ENCODE data around the gene IL1R1. TPM values are rescaled to one million over a fixed set of nuclear protein-coding genes. Genes with fewer than 3 reads are reported as not detected.

Gene IL1R1
- total RNA-seq, 1 donor from 2014 or later = 152 TPM

GRCh38 chr2:102126169-102126568 lies 16.4 kb upstream of the IL1R1 start:
- H3K27me3 ChIP-seq (ENCODE audit: low read depth) = no peaks in the 10 kb centered on the region
- no peaks in the 10 kb centered on the region for H3K36me3 ChIP-seq
- intact Hi-C loops (cut with DNase I) = no loop called here
- ATAC-seq (no peak), DNase-seq (no peak)
- no peak overlapping the region for H3K27ac ChIP-seq
- H3K9me3 ChIP-seq = no peaks in the 10 kb centered on the region
- TF ChIP-seq CTCF (IDR thresholded peaks at IDR 0.05) = no peak
- H3K4me1 ChIP-seq = peaks cover 41% of the 10 kb centered on the region
- no peak overlapping the region for H3K4me3 ChIP-seq

- H3K4me3 ChIP-seq = no peak overlapping the region
- intact Hi-C loops (cut with DNase I) = no loop called here
- H3K27ac ChIP-seq = no peak overlapping the region
- ATAC-seq (peak in 1 of 2 donors; percentile 3), DNase-seq (no peak)
- no peaks in the 10 kb centered on the region for H3K27me3 ChIP-seq (ENCODE audit: low read depth)
- TF ChIP-seq CTCF (IDR thresholded peaks at IDR 0.05) = no peak
- no peaks in the 10 kb centered on the region for H3K9me3 ChIP-seq
- H3K4me1 ChIP-seq = peaks cover 36% of the 10 kb centered on the region
- no peaks in the 10 kb centered on the region for H3K36me3 ChIP-seq
Observed at GRCh38 chr2:102126660-102127059, 15.9 kb upstream of the IL1R1 start.

- ATAC-seq = no peak
- no peak for DNase-seq
- H3K9me3 ChIP-seq = no peaks in the 10 kb centered on the region
- no peak for TF ChIP-seq CTCF (IDR thresholded peaks at IDR 0.05)
- intact Hi-C loops (cut with DNase I) = no loop called here
- H3K4me3 ChIP-seq = no peak overlapping the region
- H3K27me3 ChIP-seq (ENCODE audit: low read depth) = no peaks in the 10 kb centered on the region
- peaks cover 36% of the 10 kb centered on the region for H3K4me1 ChIP-seq
- H3K36me3 ChIP-seq = no peaks in the 10 kb centered on the region
- no peak overlapping the region for H3K27ac ChIP-seq
Observed at GRCh38 chr2:102129082-102129481, 13.5 kb upstream of the IL1R1 start.

GRCh38 chr2:102129951-102130646 lies 12.4 kb upstream of the IL1R1 start:
- intact Hi-C loops (cut with DNase I) = no loop called here
- no peak for ATAC-seq
- no peaks in the 10 kb centered on the region for H3K36me3 ChIP-seq
- TF ChIP-seq CTCF (IDR thresholded peaks at IDR 0.05) = no peak
- H3K27ac ChIP-seq = no peak overlapping the region
- H3K4me1 ChIP-seq = peaks cover 36% of the 10 kb centered on the region
- H3K4me3 ChIP-seq = no peak overlapping the region
- no peak for DNase-seq
- H3K9me3 ChIP-seq = no peaks in the 10 kb centered on the region
- no peaks in the 10 kb centered on the region for H3K27me3 ChIP-seq (ENCODE audit: low read depth)

- intact Hi-C loops (cut with DNase I) = no loop called here
- Histone ChIP-seq H3K36me3 (no peaks in the 10 kb centered on the region), H3K27ac (no peak overlapping the region), H3K4me1 (peaks cover 33% of the 10 kb centered on the region), H3K9me3 (no peaks in the 10 kb centered on the region), H3K4me3 (no peak overlapping the region), H3K27me3 (ENCODE audit: low read depth) (no peaks in the 10 kb centered on the region)
- no peak for DNase-seq
- no peak for ATAC-seq
- no peak for TF ChIP-seq CTCF (IDR thresholded peaks at IDR 0.05)
Observed at GRCh38 chr2:102130647-102130991, 11.9 kb upstream of the IL1R1 start.

All from lower lobe of right lung (tissue), 2 donors.